HG03521 (cell line): ENCODE measurements around the gene FXYD6.

ENCODE experiments used
- ATAC-seq: cut with Tn5 transposase; IDR thresholded peaks from one replicate; pipeline ENCODE4 v1.9.1; 2021; ENCODE audit warnings: mild to moderate bottlenecking, moderate library complexity; ENCODE audit not compliant: unreplicated experiment

The FXYD6 gene

GRCh38 chr11:117849781-117850414 lies 26.6 kb downstream of the FXYD6 start:
- no peak for ATAC-seq

DNA sequence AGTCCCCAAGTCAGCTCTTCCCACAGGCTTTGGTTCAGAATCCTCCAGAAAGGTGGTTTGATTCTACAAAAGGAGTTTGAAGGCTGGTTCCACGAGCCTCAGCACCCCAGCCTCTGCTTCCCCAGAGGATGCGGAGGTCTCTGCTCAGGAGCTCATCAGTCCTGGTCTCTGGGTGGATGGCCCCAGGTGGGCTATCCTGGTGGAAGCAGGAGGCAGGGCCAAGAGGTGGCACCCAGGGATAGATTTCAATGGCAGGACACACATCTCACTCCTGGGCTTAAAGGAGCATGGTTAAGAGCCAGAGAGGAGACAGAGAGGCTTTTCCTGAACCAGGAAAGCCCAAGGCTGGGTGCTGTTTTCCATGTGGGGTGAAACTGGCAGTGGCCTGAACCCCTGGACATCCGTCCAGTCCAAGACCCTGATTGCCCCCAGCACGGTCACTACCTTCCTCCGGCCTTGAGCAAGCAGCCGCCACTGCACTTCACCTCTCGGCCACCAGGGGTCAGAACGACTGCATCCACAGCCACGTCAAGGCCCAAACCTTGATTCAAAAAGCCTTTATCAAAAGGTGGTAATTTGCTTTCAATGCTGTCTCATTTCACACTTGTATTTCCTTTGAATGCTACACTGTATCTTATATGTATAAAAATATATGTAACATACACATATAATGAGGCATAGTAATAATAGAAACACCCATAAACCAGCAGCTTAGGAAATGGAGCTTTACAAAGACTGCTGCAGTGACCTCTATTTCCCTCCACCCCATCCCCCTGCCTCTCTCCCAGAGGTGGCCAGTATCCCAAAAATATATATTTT lies 32.6 kb downstream of the FXYD6 start:
- no peak for ATAC-seq

- no peak for ATAC-seq
Observed at GRCh38 chr11:117842131-117842941, 34.1 kb downstream of the FXYD6 start.

- no peak for ATAC-seq
Observed at GRCh38 chr11:117841551-117842031, 34.9 kb downstream of the FXYD6 start.

- ATAC-seq = no peak
Observed at GRCh38 chr11:117840881-117841550, 35.4 kb downstream of the FXYD6 start.

DNA sequence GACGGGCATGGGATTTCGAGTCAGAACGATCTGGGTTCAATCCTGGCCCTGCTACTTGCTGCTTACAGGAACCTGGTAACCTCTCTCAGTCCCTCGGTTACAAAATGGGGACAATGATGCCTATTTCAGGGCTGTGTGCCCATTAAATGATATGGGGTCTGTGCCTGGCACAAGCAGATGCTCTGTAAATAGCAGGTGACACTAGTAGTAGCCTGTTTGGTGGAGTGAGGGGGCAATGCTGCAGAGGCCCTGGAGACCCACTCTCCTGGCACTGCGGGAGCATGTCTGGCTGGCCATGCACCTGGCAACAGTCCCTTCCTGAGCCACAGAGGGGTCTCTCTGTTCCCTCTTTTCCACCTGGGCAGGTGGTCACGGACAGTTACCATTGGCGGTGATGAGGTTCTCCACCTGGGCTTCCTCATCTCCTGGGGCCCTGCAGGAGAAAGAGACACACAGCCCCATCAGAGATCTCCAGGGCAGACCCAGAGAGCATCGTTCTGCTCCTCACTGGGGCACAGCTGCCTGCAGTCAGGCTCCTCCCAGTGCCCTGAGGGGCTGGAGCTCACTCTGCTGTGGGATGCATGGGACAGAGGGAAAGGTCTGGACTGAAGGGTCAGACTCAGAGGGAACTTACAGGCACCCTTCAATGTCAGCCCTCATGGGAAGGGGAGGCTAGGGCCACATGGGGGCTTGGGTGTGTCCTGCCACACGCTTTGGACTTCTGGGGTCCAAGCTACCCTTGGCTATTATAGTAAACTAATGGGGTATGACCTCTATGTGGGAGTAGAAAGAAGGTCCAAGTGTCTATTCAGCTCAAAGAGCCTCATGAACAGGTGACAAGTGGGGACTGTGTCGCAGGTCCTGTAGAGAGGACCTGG lies 36.3 kb downstream of the FXYD6 start:
- no peak for ATAC-seq

DNA sequence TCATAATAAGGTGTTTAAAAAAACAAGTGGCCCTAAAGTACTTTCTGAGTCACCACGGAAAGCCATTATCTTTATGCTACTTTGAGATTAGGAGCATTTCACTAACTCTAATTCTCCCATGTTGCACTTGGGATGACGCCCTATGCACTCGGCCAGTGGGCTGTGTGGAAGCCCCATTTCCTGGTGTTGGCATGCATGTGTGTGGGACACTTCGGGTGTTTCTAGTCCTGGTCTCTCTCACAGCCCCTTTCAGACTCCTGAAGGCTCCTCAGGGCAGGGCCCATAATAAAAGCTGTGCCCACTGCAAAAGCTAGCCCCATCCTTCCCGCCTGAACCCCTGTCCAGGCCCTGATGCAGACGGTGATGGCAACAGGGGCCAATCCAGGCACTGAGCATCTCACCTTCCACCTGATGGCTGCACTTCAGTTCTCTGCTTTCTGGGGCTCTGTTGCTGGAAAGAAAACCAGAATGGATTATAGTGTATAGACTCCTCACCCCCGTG lies 37.0 kb downstream of the FXYD6 start:
- no peak for ATAC-seq

DNA sequence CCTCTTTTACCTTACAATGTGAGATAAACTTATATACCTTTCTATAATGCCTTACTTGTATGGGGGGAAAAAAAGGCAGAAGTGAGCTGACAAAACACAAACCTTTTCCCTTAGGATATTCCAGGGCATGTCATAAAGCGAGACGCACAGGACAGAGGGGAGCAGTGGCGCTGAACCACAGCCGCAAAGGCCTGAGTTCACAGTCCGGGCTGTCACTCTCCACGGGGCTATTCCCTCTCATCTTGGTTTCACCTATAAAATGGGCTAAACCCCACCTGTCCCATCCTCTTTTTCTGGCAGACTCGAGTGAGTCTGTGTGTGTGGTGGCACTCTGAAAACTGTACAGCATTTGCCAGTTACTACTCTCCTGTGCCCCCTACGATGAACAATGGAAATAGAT lies 37.6 kb downstream of the FXYD6 start:
- ATAC-seq = no peak

DNA sequence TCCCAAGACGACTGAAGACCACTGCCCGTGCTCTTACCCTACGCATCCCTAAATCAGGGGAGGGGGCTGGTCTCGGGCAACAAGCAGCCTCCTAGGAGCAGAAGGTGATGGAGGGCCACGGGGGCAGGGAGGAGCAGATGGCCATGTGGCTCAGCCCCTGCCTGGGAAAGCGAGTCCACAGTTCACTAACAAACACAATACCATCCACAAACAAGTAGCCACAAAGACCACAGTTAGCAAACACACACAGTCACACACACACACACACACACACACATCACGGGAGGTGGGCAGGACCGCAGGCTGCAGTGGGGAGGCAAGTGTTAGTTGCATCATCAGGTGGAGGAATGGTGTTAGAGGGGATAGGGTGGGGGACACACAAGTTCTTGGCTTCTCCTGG lies 38.7 kb downstream of the FXYD6 start:
- no peak for ATAC-seq

GRCh38 chr11:117837070-117837776 lies 39.2 kb downstream of the FXYD6 start:
- no peak for ATAC-seq

- ATAC-seq = no peak
Observed at GRCh38 chr11:117836077-117836960, 40.1 kb downstream of the FXYD6 start.

- ATAC-seq = no peak
Observed at GRCh38 chr11:117835576-117835975, 40.9 kb downstream of the FXYD6 start.

DNA sequence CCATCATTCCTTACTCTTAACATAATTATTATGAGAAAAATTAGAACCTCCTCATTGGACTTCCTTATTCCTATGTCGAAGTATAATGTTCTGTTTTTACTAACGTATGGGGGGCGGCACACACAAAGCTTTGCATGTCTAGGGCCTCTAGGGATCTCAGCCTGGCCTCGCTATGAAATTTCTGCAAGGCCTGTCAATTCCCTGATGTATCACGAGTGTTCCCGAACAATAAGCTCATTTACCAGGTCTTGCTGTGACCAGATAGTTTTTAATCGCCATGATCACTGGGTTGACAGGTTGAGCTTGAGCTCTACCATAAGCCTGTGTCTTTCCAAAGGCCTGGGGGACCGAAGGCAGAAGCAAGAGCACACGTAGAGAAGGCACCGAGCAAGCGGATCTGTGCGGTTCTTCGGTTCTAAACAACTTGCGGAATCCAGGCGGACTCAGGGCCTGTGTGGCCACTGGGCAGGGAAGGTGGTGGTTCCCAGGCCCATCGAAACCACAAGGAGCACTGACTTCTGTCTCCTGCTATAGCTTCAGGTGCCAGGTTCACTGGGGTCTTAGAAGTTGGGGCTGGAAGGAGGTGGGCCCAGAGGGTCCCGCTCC lies 41.5 kb downstream of the FXYD6 start:
- no peak for ATAC-seq

DNA sequence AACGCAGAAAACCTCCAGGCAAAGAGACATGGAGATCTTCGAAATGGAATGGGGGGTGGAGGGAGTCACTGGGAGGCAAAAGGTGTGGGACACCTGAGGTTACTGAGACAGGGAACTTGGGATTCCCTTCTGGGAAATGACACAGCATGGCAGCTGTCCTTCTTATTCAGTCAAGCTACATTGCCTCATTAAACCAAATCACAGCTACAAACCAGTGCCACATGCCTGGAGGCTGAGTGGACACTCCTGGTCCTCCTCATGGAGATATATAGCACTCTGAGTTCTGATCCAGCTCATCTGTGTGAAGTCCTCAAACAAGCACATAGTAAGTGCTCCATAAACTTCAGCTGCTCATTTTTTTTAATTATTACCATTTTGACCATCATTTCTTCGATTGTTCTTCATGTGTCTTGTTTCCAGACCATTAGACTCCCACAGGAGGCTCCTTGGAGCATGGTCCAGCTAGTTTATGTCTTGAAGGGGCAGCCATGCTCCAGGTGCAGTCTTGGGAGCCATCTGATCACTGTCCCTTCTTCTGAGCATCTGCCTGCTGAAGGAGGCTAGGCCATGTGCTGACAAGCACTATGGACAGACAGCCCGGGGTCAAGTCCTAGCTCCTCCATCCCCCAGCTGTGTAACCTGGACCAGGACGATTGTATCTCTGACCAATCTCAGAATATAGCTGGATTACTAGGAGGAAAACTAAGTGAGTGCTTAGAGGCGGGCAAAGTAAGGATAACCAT lies 42.2 kb downstream of the FXYD6 start:
- no peak for ATAC-seq

DNA sequence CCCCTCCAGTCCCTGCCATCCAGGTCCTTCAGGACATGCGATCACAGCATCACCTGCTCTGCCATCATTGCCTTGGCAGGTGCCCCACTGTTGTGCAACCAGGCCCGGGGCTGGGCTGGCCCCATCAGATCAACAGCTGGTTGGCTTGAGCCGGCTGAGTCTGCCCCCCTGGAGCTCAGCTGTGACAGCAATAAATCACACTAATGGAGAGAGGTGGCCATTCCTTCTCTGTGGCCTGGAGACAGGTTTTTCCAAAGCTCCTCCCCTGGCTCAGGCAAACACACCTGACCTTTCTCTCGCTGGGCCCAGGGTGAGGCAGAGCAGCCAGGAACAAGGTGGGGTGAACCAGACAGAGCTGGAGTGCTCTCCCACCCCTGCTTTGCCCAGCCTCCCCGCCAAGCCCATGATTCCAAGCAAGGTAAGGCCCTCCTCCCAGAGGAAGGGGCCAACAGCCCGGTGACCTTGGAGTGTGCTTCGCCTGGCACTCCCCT lies 43.0 kb downstream of the FXYD6 start:
- no peak for ATAC-seq

GRCh38 chr11:117832511-117832910 lies 43.9 kb downstream of the FXYD6 start:
- ATAC-seq = no peak
